ENCODE data around the gene SPATS2.

SPATS2 gene

GRCh38 chr12:49562233-49562632, 195.0 kb downstream of the SPATS2 start:
- TF ChIP-seq CTCF (IDR thresholded peaks at IDR 0.05; ENCODE audit: low read length) (no peak), EZH2 (IDR thresholded peaks at IDR 0.05; ENCODE audit: borderline replicate concordance, low read length) (no peak)
- no peaks in the 10 kb centered on the region for H3K9me3 ChIP-seq (ENCODE audit: low read length)
- H4K20me1 ChIP-seq (ENCODE audit: insufficient read depth, low read length) = no peaks in the 10 kb centered on the region
- H3K36me3 ChIP-seq (ENCODE audit: insufficient read depth, low read length) = peaks cover 79% of the 10 kb centered on the region
- H3K27me3 ChIP-seq (ENCODE audit: insufficient read depth, low read length) = no peaks in the 10 kb centered on the region
- H3K4me2 ChIP-seq (ENCODE audit: low read length) = no peak overlapping the region
- H3F3A ChIP-seq (ENCODE audit: insufficient read depth, low read length) = no peaks in the 10 kb centered on the region
- H3K4me3 ChIP-seq (ENCODE audit: low read depth, low read length, poor library complexity, severe bottlenecking) = no peak overlapping the region
- peaks cover 6% of the 10 kb centered on the region for H3K79me2 ChIP-seq (ENCODE audit: insufficient read depth, low read length)
- H3K9ac ChIP-seq (ENCODE audit: low read length) = no peak overlapping the region
- no peaks in the 10 kb centered on the region for H3K9me2 ChIP-seq (ENCODE audit: low read depth, low read length)
- H3K4me1 ChIP-seq (ENCODE audit: insufficient read depth, low read length, severe bottlenecking) = peaks cover 11% of the 10 kb centered on the region
- H3K27ac ChIP-seq (ENCODE audit: low read depth, low read length, poor library complexity, severe bottlenecking) = no peak overlapping the region
- no peak overlapping the region for H2AFZ ChIP-seq (ENCODE audit: low read length)

- no peaks in the 10 kb centered on the region for H3K9me2 ChIP-seq (ENCODE audit: low read depth, low read length)
- H3K9me3 ChIP-seq (ENCODE audit: low read length) = no peaks in the 10 kb centered on the region
- peaks cover 10% of the 10 kb centered on the region for H3K79me2 ChIP-seq (ENCODE audit: insufficient read depth, low read length)
- H3K27me3 ChIP-seq (ENCODE audit: insufficient read depth, low read length) = no peaks in the 10 kb centered on the region
- H3K9ac ChIP-seq (ENCODE audit: low read length) = no peak overlapping the region
- peaks cover 73% of the 10 kb centered on the region for H3K36me3 ChIP-seq (ENCODE audit: insufficient read depth, low read length)
- no peak for TF ChIP-seq CTCF (IDR thresholded peaks at IDR 0.05; ENCODE audit: low read length)
- no peak for TF ChIP-seq EZH2 (IDR thresholded peaks at IDR 0.05; ENCODE audit: borderline replicate concordance, low read length)
- no peaks in the 10 kb centered on the region for H4K20me1 ChIP-seq (ENCODE audit: insufficient read depth, low read length)
- peaks cover 13% of the 10 kb centered on the region for H3K4me1 ChIP-seq (ENCODE audit: insufficient read depth, low read length, severe bottlenecking)
- no peaks in the 10 kb centered on the region for H3F3A ChIP-seq (ENCODE audit: insufficient read depth, low read length)
- no peak overlapping the region for H2AFZ ChIP-seq (ENCODE audit: low read length)
- no peak overlapping the region for H3K4me2 ChIP-seq (ENCODE audit: low read length)
- H3K27ac ChIP-seq (ENCODE audit: low read depth, low read length, poor library complexity, severe bottlenecking) = no peak overlapping the region
- H3K4me3 ChIP-seq (ENCODE audit: low read depth, low read length, poor library complexity, severe bottlenecking) = no peak overlapping the region
Observed at GRCh38 chr12:49562831-49563230, 195.6 kb downstream of the SPATS2 start.

GRCh38 chr12:49563951-49564685, 196.9 kb downstream of the SPATS2 start:
- peaks cover 18% of the 10 kb centered on the region for H3K4me1 ChIP-seq (ENCODE audit: insufficient read depth, low read length, severe bottlenecking)
- peaks cover 16% of the 10 kb centered on the region for H3K79me2 ChIP-seq (ENCODE audit: insufficient read depth, low read length)
- H3K4me3 ChIP-seq (ENCODE audit: low read depth, low read length, poor library complexity, severe bottlenecking) = no peak overlapping the region
- H3F3A ChIP-seq (ENCODE audit: insufficient read depth, low read length) = no peaks in the 10 kb centered on the region
- H3K27me3 ChIP-seq (ENCODE audit: insufficient read depth, low read length) = no peaks in the 10 kb centered on the region
- no peak overlapping the region for H3K27ac ChIP-seq (ENCODE audit: low read depth, low read length, poor library complexity, severe bottlenecking)
- H3K4me2 ChIP-seq (ENCODE audit: low read length) = no peak overlapping the region
- no peaks in the 10 kb centered on the region for H3K9me3 ChIP-seq (ENCODE audit: low read length)
- H3K9ac ChIP-seq (ENCODE audit: low read length) = no peak overlapping the region
- TF ChIP-seq CTCF (IDR thresholded peaks at IDR 0.05; ENCODE audit: low read length) = no peak
- TF ChIP-seq EZH2 (IDR thresholded peaks at IDR 0.05; ENCODE audit: borderline replicate concordance, low read length) = no peak
- no peaks in the 10 kb centered on the region for H4K20me1 ChIP-seq (ENCODE audit: insufficient read depth, low read length)
- H3K9me2 ChIP-seq (ENCODE audit: low read depth, low read length) = no peaks in the 10 kb centered on the region
- H2AFZ ChIP-seq (ENCODE audit: low read length) = no peak overlapping the region
- H3K36me3 ChIP-seq (ENCODE audit: insufficient read depth, low read length) = peaks cover 62% of the 10 kb centered on the region

Measured in OCI-LY1 (cell line).